Gastrocnemius medialis (tissue), 4 donors: ENCODE data around the gene PRPF40A. TPM values are rescaled to one million over a fixed set of nuclear protein-coding genes. Genes with fewer than 3 reads are reported as not detected.
A peak's percentile ranks its signal among the peaks of the same experiment; 100 is the strongest.

Experiments used
- ATAC-seq, 2 donors: fragments of 150-250 bp; one replicate each; pipeline ENCODE4 v1.9.1; 2016
- DNase-seq, 2 donors: peaks; one replicate each; pipeline ENCODE4 v3.0.0-alpha.2; 2019
- H3K27ac ChIP-seq, 4 donors: fragments of 200-600 bp; sonication (generic); 1 replicate in 1 of 4; 2 replicates in 3 of 4; pipeline ENCODE4 v1.5.1; 2016 to 2018; ENCODE audit warnings: mild to moderate bottlenecking in 2 of 4, moderate library complexity in 1 of 4
- H3K27me3 ChIP-seq, 3 donors: fragments of 200-600 bp; sonication (generic) in 2 of 3; 1 replicate in 1 of 3; 2 replicates in 2 of 3; pipeline versions ENCODE4 v1.5.1 to v1.6.0; 2016 to 2019; ENCODE audit warnings: mild to moderate bottlenecking in 1 of 3, moderate library complexity in 1 of 3
- H3K36me3 ChIP-seq, 2 donors: fragments of 200-600 bp; sonication (generic) in 1 of 2; one replicate each; pipeline ENCODE4 v1.5.1; 2017 to 2018
- H3K4me1 ChIP-seq, 2 donors: fragments of 200-600 bp; sonication (generic) in 1 of 2; one replicate each; pipeline ENCODE4 v1.5.1; 2016 to 2017; ENCODE audit warnings: mild to moderate bottlenecking in 2 of 2
- H3K4me3 ChIP-seq, 4 donors: fragments of 200-600 bp; sonication (generic) in 3 of 4; 1 replicate in 1 of 4; 2 replicates in 3 of 4; pipeline ENCODE4 v1.5.1; 2016 to 2019; ENCODE audit warnings: mild to moderate bottlenecking in 2 of 4
- H3K9me3 ChIP-seq, 3 donors: fragments of 200-600 bp; sonication (generic) in 2 of 3; 1 replicate in 1 of 3; 2 replicates in 2 of 3; pipeline ENCODE4 v1.5.1; 2016 to 2019
- CTCF ChIP-seq, 5 experiments: fragments of 450-650 bp in 3 of 5; fragments of 200-600 bp in 2 of 5; sonication (generic) in 2 of 5; IDR thresholded peaks in 4 of 5; conservative IDR thresholded peaks in 1 of 5; 1 replicate in 4 of 5; 2 replicates in 1 of 5; pipeline ENCODE4 v1.5.1; 2016 to 2019; ENCODE audit warnings: antibody characterized with exemption in 5 of 5, mild to moderate bottlenecking in 3 of 5, moderate library complexity in 3 of 5
- POLR2A ChIP-seq, 2 donors: fragments of 450-650 bp; IDR thresholded peaks; one replicate each; pipeline ENCODE4 v1.6.1; 2017; ENCODE audit warnings: antibody characterized with exemption in 2 of 2, mild to moderate bottlenecking in 2 of 2, moderate library complexity in 2 of 2
- in situ Hi-C, 4 donors: fragments of 200-750 bp; cut with MboI; loops; one replicate each; pipeline versions ENCODE4 v1.15.0 to v1.8.0; 2017; ENCODE audit warnings: low sequenced_read_pairs in 4 of 4
- intact Hi-C: fragments of 100-400 bp; cut with DNase I; formaldehyde crosslinking; loops from one replicate; pipeline ENCODE4 v1.15.1; 2023; ENCODE audit warnings: low total_unique reads
- total RNA-seq, 4 donors: library from RNA; depleted of rRNA; stranded (reverse); fragments of >200 nt; gene quantifications; one replicate each; pipeline versions ENCODE4 v1.1.0 to v1.2.3, GENCODE V29; 2016

PRPF40A gene
- total RNA-seq, 4 donors from 2014 or later, result 65.3 to 78.0 (median 69.9) TPM

- TF ChIP-seq CTCF (IDR thresholded peaks at IDR 0.05 in 4 of 5, conservative IDR thresholded peaks at IDR 0.05 in 1 of 5) (no peak), POLR2A (IDR thresholded peaks at IDR 0.05) (no peak)
- no peaks in the 10 kb centered on the region for H3K27me3 ChIP-seq
- H3K9me3 ChIP-seq, result no peaks in the 10 kb centered on the region
- intact Hi-C loops (no loop called here), in situ Hi-C loops (loop anchor here in 3 of 4 donors (5.0 to 25.0 kb wide), 5 partner anchors 296 to 593 kb away; partner anchors contain the start of gene FMNL2 (in 1 of the 3))
- DNase-seq, result no peak
- peaks cover 5 to 44% of the 10 kb centered on the region in 2 donors for H3K36me3 ChIP-seq
- ATAC-seq, result no peak
- H3K4me1 ChIP-seq, result peaks cover 0 to 4% of the 10 kb centered on the region in 2 donors
- no peak overlapping the region for H3K4me3 ChIP-seq
- H3K27ac ChIP-seq, result no peak overlapping the region
These were observed 86.8 kb downstream of the PRPF40A start for GRCh38 chr2:152630466-152630865.

DNA sequence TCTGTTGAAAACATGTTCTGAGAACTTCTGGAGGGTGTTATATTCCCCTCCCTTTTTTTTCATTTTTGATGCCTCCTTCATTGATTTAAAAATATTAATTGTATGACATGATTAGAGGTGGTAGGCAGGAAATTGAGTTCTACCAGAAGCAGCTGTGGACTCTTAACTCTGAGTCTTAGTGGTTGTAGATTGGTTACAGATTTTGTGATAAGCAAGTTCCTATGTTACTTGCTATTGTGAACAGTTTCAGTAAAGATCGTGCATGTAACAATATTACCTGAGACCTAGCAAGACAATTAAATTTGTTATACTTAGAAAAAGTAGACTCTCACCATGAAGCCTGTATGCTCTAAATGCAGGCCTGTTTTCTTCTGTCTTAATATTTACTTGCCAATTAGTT lies 88.1 kb downstream of the PRPF40A start:
- H3K27ac ChIP-seq, result no peak overlapping the region
- no peak for TF ChIP-seq CTCF (IDR thresholded peaks at IDR 0.05 in 4 of 5, conservative IDR thresholded peaks at IDR 0.05 in 1 of 5)
- no peak for TF ChIP-seq POLR2A (IDR thresholded peaks at IDR 0.05)
- no peak for ATAC-seq
- H3K36me3 ChIP-seq, result peaks cover 5 to 44% of the 10 kb centered on the region in 2 donors
- in situ Hi-C loops (loop anchor here (10.0 to 25.0 kb wide), 2 partner anchors 294 to 592 kb away; partner anchors contain the start of gene FMNL2 (in 2 of the 4)), intact Hi-C loops (loop anchor here (2.0 kb wide), 1 partner anchor 294 kb away; the partner anchor contains the start of gene FMNL2)
- no peaks in the 10 kb centered on the region for H3K27me3 ChIP-seq
- H3K4me1 ChIP-seq, result peaks cover 0 to 4% of the 10 kb centered on the region in 2 donors
- H3K4me3 ChIP-seq, result no peak overlapping the region
- H3K9me3 ChIP-seq, result no peaks in the 10 kb centered on the region
- no peak for DNase-seq

- Histone ChIP-seq H3K27me3 (no peaks in the 10 kb centered on the region), H3K36me3 (peaks cover 5 to 29% of the 10 kb centered on the region in 2 donors), H3K4me1 (peaks cover 2 to 4% of the 10 kb centered on the region in 2 donors), H3K4me3 (no peak overlapping the region), H3K27ac (peak overlapping the region in 1 of 4 donors; percentile 10), H3K9me3 (no peaks in the 10 kb centered on the region)
- intact Hi-C loops, result no loop called here
- DNase-seq (no peak), ATAC-seq (peak in 1 of 2 donors; percentile 87)
- in situ Hi-C loops, result loop anchor here (10.0 to 25.0 kb wide), 2 partner anchors 293 to 590 kb away; partner anchors contain the start of gene FMNL2 (in 2 of the 4)
- peak in 4 of 5 experiments; percentile 46 to 63 (median 57) for TF ChIP-seq CTCF (IDR thresholded peaks at IDR 0.05 in 4 of 5, conservative IDR thresholded peaks at IDR 0.05 in 1 of 5)
- TF ChIP-seq POLR2A (IDR thresholded peaks at IDR 0.05), result no peak
These were observed 89.8 kb downstream of the PRPF40A start for GRCh38 chr2:152627351-152627957.

- no peak overlapping the region for H3K4me3 ChIP-seq
- in situ Hi-C loops (loop anchor here (10.0 to 25.0 kb wide), 2 partner anchors 292 to 590 kb away; partner anchors contain the start of gene FMNL2 (in 2 of the 4)), intact Hi-C loops (no loop called here)
- peaks cover 4 to 7% of the 10 kb centered on the region in 2 donors for H3K4me1 ChIP-seq
- peaks cover 4 to 23% of the 10 kb centered on the region in 2 donors for H3K36me3 ChIP-seq
- DNase-seq (no peak), ATAC-seq (no peak)
- TF ChIP-seq CTCF (IDR thresholded peaks at IDR 0.05 in 4 of 5, conservative IDR thresholded peaks at IDR 0.05 in 1 of 5) (no peak), POLR2A (IDR thresholded peaks at IDR 0.05) (no peak)
- peak overlapping the region in 2 of 4 donors; percentile 10 to 40 for H3K27ac ChIP-seq
- no peaks in the 10 kb centered on the region for H3K9me3 ChIP-seq
- H3K27me3 ChIP-seq, result no peaks in the 10 kb centered on the region
These were observed 90.3 kb downstream of the PRPF40A start for GRCh38 chr2:152626911-152627339.
